ENCODE results near the gene CTR9. TPM values are rescaled to one million over a fixed set of nuclear protein-coding genes. Genes with fewer than 3 reads are reported as not detected.

CTR9 gene
- total and polyA plus RNA-seq, 9 of the 15 experiments (the other 6 are each of a cell fraction or from before 2014, with no cell fraction given): 25.4 to 79.3 (median 47.3) TPM

DNA sequence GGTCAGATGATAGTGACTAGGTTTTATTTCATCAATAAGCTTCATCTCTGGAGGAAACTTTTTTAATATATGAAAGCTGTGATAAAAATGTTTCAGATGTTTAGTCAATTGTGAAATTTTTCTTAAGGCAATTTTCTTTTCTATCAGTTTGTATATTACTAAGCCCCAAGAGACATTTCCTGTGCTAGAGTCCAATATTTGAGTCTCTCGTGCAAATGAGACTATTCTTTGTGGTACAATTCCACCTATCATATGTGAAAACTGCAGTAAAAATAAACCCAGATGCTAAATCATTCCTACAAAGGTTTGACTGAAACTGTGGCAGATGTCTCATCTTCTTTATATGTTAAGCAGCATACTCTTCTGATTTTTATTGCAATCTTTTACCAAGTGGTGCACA, 28.0 kb downstream of the CTR9 start:
- intact Hi-C loops (cut with micrococcal nuclease): no loop called here
- H3K9me3 ChIP-seq (replicated peaks; ENCODE audit: control insufficient read depth, insufficient read depth, low read depth, low read length): no peaks in the 10 kb centered on the region
- DNase-seq (ENCODE audit: extremely low read depth in 1 of 4, low spot score in 3 of 4) (no peak), ATAC-seq (no peak), FAIRE-seq (no peak)
- H4K20me1 ChIP-seq (replicated peaks; ENCODE audit: control insufficient read depth, insufficient read depth, low read length): no peaks in the 10 kb centered on the region
- H3K4me2 ChIP-seq (ENCODE audit: insufficient read depth, low read length): no peak overlapping the region
- no peak overlapping the region for H2AFZ ChIP-seq (ENCODE audit: low read depth, low read length)
- CTCF ChIA-PET (ENCODE audit: low intra/inter-chr PET ratio): no interaction called here
- no peaks in the 10 kb centered on the region for H3K79me2 ChIP-seq (ENCODE audit: control insufficient read depth, insufficient read depth, low read length)
- POLR2A ChIA-PET: interaction anchor here (0.6 kb wide), 2 partner anchors 260 to 262 kb away, joined by 3 to 4 read pairs; no protein-coding TSS in a partner anchor
- no peak overlapping the region for H3K4me3 ChIP-seq
- in situ Hi-C loops (cut with MboI): loop anchor here (25.0 kb wide), 1 partner anchor 483 kb away; no protein-coding TSS in a partner anchor
- H3K4me1 ChIP-seq (replicated peaks in 1 of 2; ENCODE audit: control insufficient read depth in 2 of 2, insufficient read depth in 2 of 2, low read length in 2 of 2): no peaks in the 10 kb centered on the region
- H3K9me1 ChIP-seq (ENCODE audit: control insufficient read depth, insufficient read depth, low read length): no peaks in the 10 kb centered on the region
- no TSS peak for BruUV-seq (replicated peaks)
- no peak overlapping the region for H3K9ac ChIP-seq (ENCODE audit: insufficient read depth in 1 of 2, low read depth in 2 of 2, low read length in 2 of 2)
- TF ChIP-seq, protein P1, sequence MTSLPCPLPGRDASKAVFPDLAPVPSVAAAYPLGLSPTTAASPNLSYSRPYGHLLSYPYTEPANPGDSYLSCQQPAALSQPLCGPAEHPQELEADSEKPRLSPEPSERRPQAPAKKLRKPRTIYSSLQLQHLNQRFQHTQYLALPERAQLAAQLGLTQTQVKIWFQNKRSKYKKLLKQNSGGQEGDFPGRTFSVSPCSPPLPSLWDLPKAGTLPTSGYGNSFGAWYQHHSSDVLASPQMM (CRISPR knock-in tag; IDR thresholded peaks at IDR 0.05): no peak
- TF ChIP-seq TGIF2 (CRISPR knock-in tag; IDR thresholded peaks at IDR 0.05) (no peak), RBBP5 (IDR thresholded peaks at IDR 0.05; ENCODE audit: borderline replicate concordance, insufficient read depth, low read length, poor library complexity, severe bottlenecking) (no peak)
- TF ChIP-seq, protein P2, sequence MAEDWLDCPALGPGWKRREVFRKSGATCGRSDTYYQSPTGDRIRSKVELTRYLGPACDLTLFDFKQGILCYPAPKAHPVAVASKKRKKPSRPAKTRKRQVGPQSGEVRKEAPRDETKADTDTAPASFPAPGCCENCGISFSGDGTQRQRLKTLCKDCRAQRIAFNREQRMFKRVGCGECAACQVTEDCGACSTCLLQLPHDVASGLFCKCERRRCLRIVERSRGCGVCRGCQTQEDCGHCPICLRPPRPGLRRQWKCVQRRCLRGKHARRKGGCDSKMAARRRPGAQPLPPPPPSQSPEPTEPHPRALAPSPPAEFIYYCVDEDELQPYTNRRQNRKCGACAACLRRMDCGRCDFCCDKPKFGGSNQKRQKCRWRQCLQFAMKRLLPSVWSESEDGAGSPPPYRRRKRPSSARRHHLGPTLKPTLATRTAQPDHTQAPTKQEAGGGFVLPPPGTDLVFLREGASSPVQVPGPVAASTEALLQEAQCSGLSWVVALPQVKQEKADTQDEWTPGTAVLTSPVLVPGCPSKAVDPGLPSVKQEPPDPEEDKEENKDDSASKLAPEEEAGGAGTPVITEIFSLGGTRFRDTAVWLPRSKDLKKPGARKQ (CRISPR knock-in tag; IDR thresholded peaks at IDR 0.05): no peak
- WGBS (ENCODE audit: insufficient coverage, low coverage, missing lambda C conversion rate): 92% methylated on average over 1 of the region's 1 CpG
- H3K36me3 ChIP-seq (ENCODE audit: control insufficient read depth, insufficient read depth, low read length): peaks cover 55% of the 10 kb centered on the region
- H3K27me3 ChIP-seq (ENCODE audit: control insufficient read depth in 2 of 2, insufficient read depth in 2 of 2, low read length in 2 of 2): no peaks in the 10 kb centered on the region
- H3K27ac ChIP-seq (ENCODE audit: extremely low read depth, low read depth, low read length): no peak overlapping the region
